Fibroblast of villous mesenchyme (primary cell): ENCODE measurements around the gene ARHGAP6. TPM values are rescaled to one million over a fixed set of nuclear protein-coding genes. Genes with fewer than 3 reads are reported as not detected.
A peak's percentile ranks its signal among the peaks of the same experiment; 100 is the strongest.

Source experiments
- DNase-seq: peaks from one replicate; pipeline ENCODE4 v3.0.0-alpha.2; 2010; ENCODE audit warnings: low read depth
- H3K4me3 ChIP-seq: 2 replicates; pipeline ENCODE4 v1.5.1; 2011; ENCODE audit warnings: low read depth, mild to moderate bottlenecking, low read length
- total RNA-seq: library from RNA; depleted of rRNA; stranded (reverse); fragments of >200 nt; gene quantifications from 2 replicates; pipeline ENCODE4 v1.2.3, GENCODE V29; 2012
- TF ChIP-seq, protein P1 (sequence below): IDR thresholded peaks from 2 replicates; pipeline ENCODE4 v1.5.1; 2012; ENCODE audit warnings: low read depth, mild to moderate bottlenecking, low read length; ENCODE audit not compliant: insufficient read depth

ARHGAP6 gene
- total RNA-seq, 1 donor = 1.7 TPM

DNA sequence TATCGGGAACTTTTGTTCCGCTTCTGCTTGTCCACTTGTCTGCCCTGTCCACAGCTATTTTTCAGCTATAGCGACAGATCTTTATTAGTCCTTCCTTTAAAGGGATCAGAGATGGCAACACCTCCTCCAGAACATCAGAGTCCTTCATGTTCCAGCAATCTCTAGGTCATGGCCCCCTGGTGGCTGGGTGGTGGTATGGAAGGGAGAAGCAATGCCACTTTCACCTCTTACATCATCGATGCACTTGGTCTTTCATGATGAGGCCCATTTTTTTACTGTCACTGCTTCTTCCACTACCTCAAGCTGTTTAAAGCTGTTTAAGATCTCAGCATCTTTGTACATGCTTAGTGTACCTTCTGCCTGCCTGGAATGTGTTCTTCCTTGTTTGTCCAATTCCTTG, 106.7 kb downstream of the ARHGAP6 start:
- TF ChIP-seq, protein P1, sequence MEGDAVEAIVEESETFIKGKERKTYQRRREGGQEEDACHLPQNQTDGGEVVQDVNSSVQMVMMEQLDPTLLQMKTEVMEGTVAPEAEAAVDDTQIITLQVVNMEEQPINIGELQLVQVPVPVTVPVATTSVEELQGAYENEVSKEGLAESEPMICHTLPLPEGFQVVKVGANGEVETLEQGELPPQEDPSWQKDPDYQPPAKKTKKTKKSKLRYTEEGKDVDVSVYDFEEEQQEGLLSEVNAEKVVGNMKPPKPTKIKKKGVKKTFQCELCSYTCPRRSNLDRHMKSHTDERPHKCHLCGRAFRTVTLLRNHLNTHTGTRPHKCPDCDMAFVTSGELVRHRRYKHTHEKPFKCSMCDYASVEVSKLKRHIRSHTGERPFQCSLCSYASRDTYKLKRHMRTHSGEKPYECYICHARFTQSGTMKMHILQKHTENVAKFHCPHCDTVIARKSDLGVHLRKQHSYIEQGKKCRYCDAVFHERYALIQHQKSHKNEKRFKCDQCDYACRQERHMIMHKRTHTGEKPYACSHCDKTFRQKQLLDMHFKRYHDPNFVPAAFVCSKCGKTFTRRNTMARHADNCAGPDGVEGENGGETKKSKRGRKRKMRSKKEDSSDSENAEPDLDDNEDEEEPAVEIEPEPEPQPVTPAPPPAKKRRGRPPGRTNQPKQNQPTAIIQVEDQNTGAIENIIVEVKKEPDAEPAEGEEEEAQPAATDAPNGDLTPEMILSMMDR = peak; percentile 35
- no peak overlapping the region for H3K4me3 ChIP-seq
- no peak for DNase-seq

DNA sequence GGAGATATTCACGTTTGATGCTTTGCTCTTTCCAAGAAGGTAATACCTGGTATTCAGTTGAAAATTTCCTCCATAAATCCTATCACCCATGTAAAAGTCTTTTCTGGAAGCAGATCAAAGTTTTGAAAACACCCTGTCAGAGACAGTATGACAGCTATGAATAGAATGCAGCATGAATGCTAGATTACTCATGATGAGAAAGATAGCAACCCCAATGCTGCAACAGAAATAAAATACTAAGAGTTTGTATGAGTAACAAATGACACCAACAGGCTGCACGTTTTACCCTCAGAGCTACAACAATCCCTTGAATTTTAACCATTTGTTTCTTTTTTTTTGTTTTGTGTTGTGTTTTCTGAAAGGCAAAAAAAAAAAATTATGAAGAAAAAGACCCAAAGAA, 108.6 kb downstream of the ARHGAP6 start:
- TF ChIP-seq, protein P1 = no peak
- no peak overlapping the region for H3K4me3 ChIP-seq
- no peak for DNase-seq

DNA sequence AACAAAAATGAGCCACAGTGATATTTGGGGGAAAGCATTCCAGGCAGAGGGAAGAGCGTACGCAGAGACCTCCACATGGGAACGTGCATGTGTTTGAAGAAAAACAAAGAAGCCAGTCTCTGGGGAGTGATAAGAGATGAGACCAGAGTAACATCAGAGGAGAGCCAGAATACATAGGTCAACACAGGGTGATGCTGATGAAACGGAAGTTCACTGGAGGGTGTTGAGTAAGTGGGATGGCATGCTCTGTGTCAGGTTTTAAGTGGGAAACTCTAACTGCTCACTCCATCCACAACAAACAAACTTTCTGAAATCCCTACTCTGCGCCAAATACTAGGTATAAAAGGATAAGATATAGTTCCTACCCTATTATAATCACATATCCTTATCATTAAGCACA, 110.0 kb downstream of the ARHGAP6 start:
- H3K4me3 ChIP-seq = no peak overlapping the region
- TF ChIP-seq, protein P1 = no peak
- no peak for DNase-seq

DNA sequence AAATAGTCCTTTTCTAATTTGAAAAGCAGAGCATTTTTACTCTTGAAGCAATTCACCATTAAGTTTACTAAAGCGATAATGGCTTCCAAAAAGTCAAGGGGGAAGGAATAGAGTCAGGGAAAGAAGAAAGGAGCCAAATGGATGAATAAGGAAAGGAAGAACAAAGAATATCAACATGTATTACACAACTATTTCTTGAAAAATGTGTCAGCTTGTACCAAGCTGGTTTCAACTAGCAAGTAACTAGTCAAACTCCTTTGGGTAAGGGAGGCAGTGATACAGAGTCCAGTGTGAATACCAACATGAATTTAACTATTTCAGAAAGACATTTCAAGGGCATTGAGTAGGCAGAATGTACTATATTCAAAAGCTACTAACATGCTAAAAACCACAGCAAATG, 112.1 kb downstream of the ARHGAP6 start:
- TF ChIP-seq, protein P1 = no peak
- DNase-seq = no peak
- no peak overlapping the region for H3K4me3 ChIP-seq

DNA sequence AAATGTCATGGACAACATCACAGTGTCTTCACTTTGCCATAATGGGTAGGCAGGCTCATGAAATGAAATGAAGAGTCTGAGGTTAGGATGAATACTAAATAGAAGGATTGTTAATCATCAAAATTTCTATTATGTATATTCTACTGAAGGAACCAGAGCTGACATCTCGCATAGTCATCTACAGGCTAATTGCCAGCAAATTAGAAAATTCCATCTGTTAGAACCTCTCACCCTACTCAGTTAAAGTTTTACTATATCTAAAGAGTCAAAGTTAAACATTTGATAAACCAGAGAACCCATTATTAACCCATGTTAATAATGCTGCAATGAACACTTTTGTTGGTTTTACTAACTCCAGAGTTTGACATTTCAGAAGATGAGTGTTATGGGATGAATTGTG, 114.6 kb downstream of the ARHGAP6 start:
- TF ChIP-seq, protein P1 = no peak
- DNase-seq = no peak
- no peak overlapping the region for H3K4me3 ChIP-seq

DNA sequence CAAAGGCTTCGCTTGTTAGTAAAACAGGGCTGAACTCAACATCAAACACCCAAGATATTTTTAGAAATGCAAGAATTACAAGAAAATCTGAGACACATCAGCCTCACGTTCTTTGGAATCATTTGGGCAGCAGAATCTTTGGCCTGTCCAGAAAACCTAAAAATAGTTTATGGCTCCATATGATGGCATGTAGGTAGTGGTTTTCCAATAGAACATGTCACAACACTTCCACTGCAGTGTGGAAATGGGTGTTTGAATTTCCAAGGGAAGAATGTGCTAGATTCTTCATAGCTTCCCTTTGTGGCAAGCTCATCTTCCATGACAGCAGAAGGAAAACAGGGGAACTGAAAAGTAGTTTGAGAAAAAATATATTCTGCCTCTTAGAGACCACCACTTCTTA, 118.8 kb downstream of the ARHGAP6 start:
- no peak overlapping the region for H3K4me3 ChIP-seq
- DNase-seq = no peak
- TF ChIP-seq, protein P1 = no peak

DNA sequence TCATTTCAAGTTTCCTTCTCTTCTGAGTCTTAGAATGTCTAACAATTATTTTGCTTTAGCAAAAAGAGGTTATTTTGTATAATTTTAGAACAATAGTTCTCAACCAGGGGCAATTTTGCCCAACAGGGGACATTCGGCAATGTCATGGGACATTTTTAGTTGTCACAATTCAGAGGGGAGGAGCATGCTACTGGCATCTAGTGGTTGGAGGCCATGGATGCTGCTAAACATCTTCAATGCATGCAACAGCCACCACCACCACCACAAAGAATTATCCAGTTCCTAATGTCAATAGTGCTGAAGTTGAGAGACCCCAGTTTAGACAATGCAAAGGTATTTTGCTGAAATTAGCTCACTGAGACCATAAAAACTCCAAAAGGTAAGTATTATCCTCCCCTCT, 122.5 kb downstream of the ARHGAP6 start:
- H3K4me3 ChIP-seq = no peak overlapping the region
- TF ChIP-seq, protein P1 = no peak
- no peak for DNase-seq
